CD14-positive monocyte (primary cell): ENCODE results near the gene GRK1. TPM values are rescaled to one million over a fixed set of nuclear protein-coding genes. Genes with fewer than 3 reads are reported as not detected.
"Not testable (repeated sequence)": the region's sequence is repeated elsewhere in the genome, so short reads cannot be mapped to it uniquely, and the experiment has no call there.

ENCODE experiments used
- DNase-seq, 3 donors: peaks; one replicate each; pipeline ENCODE4 v3.0.0-alpha.2; 2011 to 2022
- H2AFZ ChIP-seq: 2 replicates; pipeline ENCODE4 v1.6.0; 2012; ENCODE audit warnings: mild to moderate bottlenecking, low read depth, low read length, inconsistent platforms; ENCODE audit not compliant: insufficient read depth, poor library complexity, severe bottlenecking
- H3K27ac ChIP-seq, 2 donors: 1 replicate in 1 of 2; 2 replicates in 1 of 2; pipeline ENCODE4 v1.5.1; 2012 to 2013; ENCODE audit warnings: low read length in 2 of 2, control low read depth in 1 of 2, inconsistent platforms in 1 of 2, low read depth in 1 of 2, mild to moderate bottlenecking in 1 of 2
- H3K27me3 ChIP-seq, 2 donors: one replicate each; pipeline versions ENCODE4 v1.6.0 to v1.6.1; 2011 to 2013; ENCODE audit warnings: low read length in 2 of 2; ENCODE audit not compliant: control insufficient read depth in 2 of 2, insufficient read depth in 2 of 2
- H3K36me3 ChIP-seq, 2 donors: replicated peaks in 1 of 2; 1 replicate in 1 of 2; 2 replicates in 1 of 2; pipeline versions ENCODE4 v1.5.1 to v1.6.1; 2012 to 2013; ENCODE audit warnings: low read length in 2 of 2, control low read depth in 1 of 2, inconsistent platforms in 1 of 2, mild to moderate bottlenecking in 1 of 2; ENCODE audit not compliant: insufficient read depth in 2 of 2, control insufficient read depth in 1 of 2
- H3K4me1 ChIP-seq, 2 donors: 1 replicate in 1 of 2; 2 replicates in 1 of 2; pipeline versions ENCODE4 v1.5.1 to v1.6.1; 2012 to 2013; ENCODE audit warnings: low read length in 2 of 2, control low read depth in 1 of 2, inconsistent platforms in 1 of 2, mild to moderate bottlenecking in 1 of 2, moderate library complexity in 1 of 2; ENCODE audit not compliant: insufficient read depth in 2 of 2, control insufficient read depth in 1 of 2
- H3K4me2 ChIP-seq: replicated peaks from 2 replicates; pipeline ENCODE3; 2012; ENCODE audit warnings: low read length, moderate library complexity, mild to moderate bottlenecking; ENCODE audit not compliant: poor library complexity, severe bottlenecking; ENCODE audit errors: extremely low read depth
- H3K4me3 ChIP-seq, 3 experiments: fragments of 200-600 bp in 1 of 3; sonication (generic) in 1 of 3; replicated peaks in 1 of 3; 1 replicate in 2 of 3; 2 replicates in 1 of 3; pipeline ENCODE4 v1.5.1; 2011 to 2013; ENCODE audit warnings: low read length in 3 of 3, mild to moderate bottlenecking in 3 of 3, control low read depth in 2 of 3, low read depth in 2 of 3, inconsistent platforms in 1 of 3, moderate library complexity in 1 of 3
- H3K79me2 ChIP-seq: 2 replicates; pipeline ENCODE4 v1.6.0; 2012; ENCODE audit warnings: mild to moderate bottlenecking, control low read depth, inconsistent platforms, low read length, moderate library complexity; ENCODE audit not compliant: insufficient read depth
- H3K9ac ChIP-seq: 2 replicates; pipeline ENCODE4 v1.6.0; 2017; ENCODE audit warnings: low read length, mild to moderate bottlenecking; ENCODE audit not compliant: insufficient read depth, poor library complexity, severe bottlenecking
- H3K9me3 ChIP-seq, 2 donors: replicated peaks in 1 of 2; 1 replicate in 1 of 2; 2 replicates in 1 of 2; pipeline versions ENCODE4 v1.5.1 to v1.6.1; 2012 to 2013; ENCODE audit warnings: low read length in 2 of 2, control low read depth in 1 of 2; ENCODE audit not compliant: control insufficient read depth in 1 of 2, insufficient read depth in 1 of 2
- H4K20me1 ChIP-seq: 2 replicates; pipeline ENCODE4 v1.6.0; 2012; ENCODE audit warnings: mild to moderate bottlenecking, low read length, control low read depth, moderate library complexity; ENCODE audit not compliant: insufficient read depth
- H3K27ac Mint-ChIP-seq, 7 donors: one replicate each; pipeline ENCODE4 v1.8.0; 2020; ENCODE audit warnings: mild to moderate bottlenecking in 7 of 7, mixed read lengths in 7 of 7, moderate library complexity in 6 of 7, inconsistent platforms in 2 of 7
- H3K27me3 Mint-ChIP-seq, 3 donors: one replicate each; pipeline ENCODE4 v1.8.0; 2021 to 2022; ENCODE audit warnings: low read depth in 3 of 3, mild to moderate bottlenecking in 3 of 3, mixed read lengths in 3 of 3, moderate library complexity in 3 of 3, inconsistent platforms in 1 of 3
- H3K36me3 Mint-ChIP-seq, 2 donors: one replicate each; pipeline ENCODE4 v1.8.0; 2020; ENCODE audit warnings: mixed read lengths in 2 of 2, inconsistent platforms in 1 of 2, mild to moderate bottlenecking in 1 of 2
- H3K4me1 Mint-ChIP-seq: one replicate; pipeline ENCODE4 v1.8.0; 2020; ENCODE audit warnings: mild to moderate bottlenecking, mixed read lengths
- H3K4me3 Mint-ChIP-seq, 2 donors: one replicate each; pipeline ENCODE4 v1.8.0; 2020; ENCODE audit warnings: mild to moderate bottlenecking in 2 of 2, mixed read lengths in 2 of 2, moderate library complexity in 1 of 2
- H3K9me3 Mint-ChIP-seq, 7 donors: one replicate each; pipeline ENCODE4 v1.8.0; 2020 to 2022; ENCODE audit warnings: mixed read lengths in 7 of 7, mild to moderate bottlenecking in 6 of 7, moderate library complexity in 6 of 7, inconsistent platforms in 2 of 7
- whole genome bisulfite sequencing: methylation state at CpG from one replicate; pipeline ENCODE4 v1.1.5; 2013; ENCODE audit warnings: missing lambda C conversion rate; ENCODE audit not compliant: insufficient coverage; 5-methylcytosine and 5-hydroxymethylcytosine counted together
- intact Hi-C, 2 donors: fragments of 100-400 bp; cut with micrococcal nuclease; formaldehyde crosslinking; loops; one replicate each; pipeline versions ENCODE4 v1.15.0 to v1.15.1; 2023
- polyA plus RNA-seq, 3 donors: library from polyadenylated mRNA; depleted of rRNA in 1 of 3; unstranded in 2 of 3; stranded (reverse) in 1 of 3; fragments of 300-500 nt in 2 of 3; fragments of >200 nt in 1 of 3; fragmentation: Illumina TruSeq in 2 of 3; gene quantifications; 1 replicate in 2 of 3; 2 replicates in 1 of 3; pipeline ENCODE4 v1.2.3, GENCODE V29; 2012 to 2021
- TF ChIP-seq, protein P1 (sequence below): fragments of 200-600 bp; IDR thresholded peaks from one replicate; pipeline ENCODE4 v1.8.0; 2022; ENCODE audit warnings: antibody characterized with exemption, mild to moderate bottlenecking

Gene GRK1
- polyA plus RNA-seq, 3 donors = not detected

DNA sequence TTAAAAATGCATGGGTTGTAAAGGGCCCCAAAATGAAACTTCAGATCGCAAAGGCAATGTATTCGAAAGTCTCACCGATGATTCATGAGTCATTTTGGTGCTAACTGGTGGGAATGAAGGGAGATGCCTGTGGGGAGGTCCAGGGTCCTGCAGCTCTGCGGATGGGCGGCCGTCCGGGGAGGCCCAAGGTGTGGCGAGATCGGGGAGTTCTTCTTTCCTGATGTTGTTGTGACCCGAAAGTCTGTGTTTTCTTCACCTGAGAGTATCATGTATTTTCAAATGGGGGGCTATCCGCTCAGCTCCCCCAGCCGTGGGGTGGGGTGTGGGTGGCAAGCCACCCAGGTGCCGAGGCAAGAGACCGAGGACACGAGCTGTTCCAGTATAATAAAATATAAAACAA lies 46.0 kb upstream of the GRK1 start:
- no peaks in the 10 kb centered on the region for H3K27me3 ChIP-seq
- H3K4me1 ChIP-seq = peaks cover 16% of the 10 kb centered on the region in 2 donors
- Mint-ChIP-seq H3K36me3 (peaks cover 17 to 50% of the 10 kb centered on the region in 2 donors), H3K4me3 (no peak overlapping the region), H3K27ac (peak overlapping the region in 1 of 7 donors; percentile 10), H3K4me1 (peaks cover 15% of the 10 kb centered on the region), H3K9me3 (peaks cover 0 to 5% (median 1%) of the 10 kb centered on the region in 7 donors), H3K27me3 (peaks cover 0 to 15% (median 2%) of the 10 kb centered on the region in 3 donors)
- no peaks in the 10 kb centered on the region for H3K9me3 ChIP-seq
- peaks cover 49% of the 10 kb centered on the region for H3K79me2 ChIP-seq
- TF ChIP-seq, protein P1, sequence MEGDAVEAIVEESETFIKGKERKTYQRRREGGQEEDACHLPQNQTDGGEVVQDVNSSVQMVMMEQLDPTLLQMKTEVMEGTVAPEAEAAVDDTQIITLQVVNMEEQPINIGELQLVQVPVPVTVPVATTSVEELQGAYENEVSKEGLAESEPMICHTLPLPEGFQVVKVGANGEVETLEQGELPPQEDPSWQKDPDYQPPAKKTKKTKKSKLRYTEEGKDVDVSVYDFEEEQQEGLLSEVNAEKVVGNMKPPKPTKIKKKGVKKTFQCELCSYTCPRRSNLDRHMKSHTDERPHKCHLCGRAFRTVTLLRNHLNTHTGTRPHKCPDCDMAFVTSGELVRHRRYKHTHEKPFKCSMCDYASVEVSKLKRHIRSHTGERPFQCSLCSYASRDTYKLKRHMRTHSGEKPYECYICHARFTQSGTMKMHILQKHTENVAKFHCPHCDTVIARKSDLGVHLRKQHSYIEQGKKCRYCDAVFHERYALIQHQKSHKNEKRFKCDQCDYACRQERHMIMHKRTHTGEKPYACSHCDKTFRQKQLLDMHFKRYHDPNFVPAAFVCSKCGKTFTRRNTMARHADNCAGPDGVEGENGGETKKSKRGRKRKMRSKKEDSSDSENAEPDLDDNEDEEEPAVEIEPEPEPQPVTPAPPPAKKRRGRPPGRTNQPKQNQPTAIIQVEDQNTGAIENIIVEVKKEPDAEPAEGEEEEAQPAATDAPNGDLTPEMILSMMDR = no peak
- peaks cover 5 to 37% of the 10 kb centered on the region in 2 donors for H3K36me3 ChIP-seq
- WGBS = 100% methylated on average over 8 of the region's 15 CpGs
- H3K27ac ChIP-seq = no peak overlapping the region
- intact Hi-C loops = no loop called here
- H3K9ac ChIP-seq = no peak overlapping the region
- H3K4me2 ChIP-seq = no peak overlapping the region
- H2AFZ ChIP-seq = no peak overlapping the region
- no peak for DNase-seq
- no peaks in the 10 kb centered on the region for H4K20me1 ChIP-seq
- no peak overlapping the region for H3K4me3 ChIP-seq

DNA sequence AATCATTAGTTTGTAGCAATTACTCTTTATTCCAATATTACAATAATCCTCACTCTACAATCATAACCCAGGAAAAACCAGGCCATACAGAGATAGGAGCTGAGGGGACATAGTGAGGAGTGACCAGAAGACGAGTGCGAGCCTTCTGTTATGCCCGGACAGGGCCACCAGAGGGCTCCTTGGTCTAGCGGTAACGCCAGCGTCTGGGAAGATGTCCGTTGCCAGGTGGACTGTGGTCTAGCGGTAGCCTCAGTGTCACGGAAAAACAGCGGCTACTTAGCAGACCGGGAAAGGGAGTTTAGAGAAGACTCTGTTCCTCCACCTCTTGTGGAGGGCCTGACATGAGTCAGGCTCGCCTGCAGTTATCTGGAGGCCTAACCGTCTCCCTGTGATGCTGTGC lies 45.5 kb upstream of the GRK1 start:
- H3K27ac ChIP-seq, H3K4me3 ChIP-seq, H2AFZ ChIP-seq, H3K27me3 ChIP-seq, intact Hi-C loops, H4K20me1 ChIP-seq, H3K4me2 ChIP-seq, H3K9ac ChIP-seq, H3K9me3 Mint-ChIP-seq, H3K4me3 Mint-ChIP-seq, H3K9me3 ChIP-seq, DNase-seq: not testable (repeated sequence)
- H3K4me1 Mint-ChIP-seq = peaks cover 10% of the 10 kb centered on the region
- H3K27ac Mint-ChIP-seq = peak overlapping the region in 2 of 7 donors; percentile 33 to 75
- peaks cover 0 to 16% (median 2%) of the 10 kb centered on the region in 3 donors for H3K27me3 Mint-ChIP-seq
- Histone ChIP-seq H3K4me1 (peaks cover 11 to 12% of the 10 kb centered on the region in 2 donors), H3K36me3 (peaks cover 5 to 38% of the 10 kb centered on the region in 2 donors), H3K79me2 (peaks cover 50% of the 10 kb centered on the region)
- peaks cover 17 to 51% of the 10 kb centered on the region in 2 donors for H3K36me3 Mint-ChIP-seq
- WGBS = 97% methylated on average over 9 of the region's 13 CpGs
- TF ChIP-seq, protein P1 = peak; percentile 43

DNA sequence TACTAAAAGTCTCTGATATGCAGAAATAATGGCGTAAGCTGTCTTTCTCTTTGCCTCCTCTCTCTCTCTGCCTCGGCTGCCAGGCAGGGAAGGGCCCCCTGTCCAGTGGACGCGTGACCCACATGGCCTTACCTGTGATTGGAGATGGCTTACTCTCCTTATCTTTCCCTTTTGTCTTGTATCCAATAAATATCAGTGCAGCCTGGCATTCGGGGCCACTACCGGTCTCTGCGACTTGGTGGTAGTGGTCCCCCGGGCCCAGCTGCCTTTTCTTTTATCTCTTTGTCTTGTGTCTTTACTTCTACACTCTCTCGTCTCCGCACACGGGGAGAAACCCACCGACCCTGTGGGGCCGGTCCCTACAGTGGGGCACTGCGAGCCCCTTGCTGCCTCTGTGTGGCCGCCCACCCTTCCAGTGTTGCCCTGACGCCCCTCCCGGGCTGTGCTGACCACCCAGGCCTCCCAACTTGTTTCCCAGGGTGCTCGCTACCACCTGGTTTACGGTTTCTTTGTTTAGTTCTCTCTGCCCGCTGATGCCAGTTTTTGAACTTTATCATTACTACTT lies 45.0 kb upstream of the GRK1 start:
- peaks cover 5 to 44% of the 10 kb centered on the region in 2 donors for H3K36me3 ChIP-seq

More for the DNA sequence above, 45.0 kb upstream of the GRK1 start:
- Mint-ChIP-seq H3K27me3 (peaks cover 0 to 16% (median 2%) of the 10 kb centered on the region in 3 donors), H3K27ac (peak overlapping the region in 5 of 7 donors; percentile 21 to 72 (median 33)), H3K36me3 (peaks cover 22 to 54% of the 10 kb centered on the region in 2 donors)
- H4K20me1 ChIP-seq, H3K27me3 ChIP-seq, H3K4me2 ChIP-seq, H3K9me3 Mint-ChIP-seq, H3K27ac ChIP-seq, H3K4me1 Mint-ChIP-seq, H3K4me3 Mint-ChIP-seq, H3K9ac ChIP-seq, DNase-seq, H3K4me3 ChIP-seq, H3K9me3 ChIP-seq, H3K4me1 ChIP-seq, H2AFZ ChIP-seq, intact Hi-C loops: not testable (repeated sequence)
- peaks cover 47% of the 10 kb centered on the region for H3K79me2 ChIP-seq
- WGBS = over 99% methylated on average over 11 of the region's 20 CpGs
